Chondrocyte (in vitro differentiated cells): Measurements from ENCODE around the gene ZFAND2A. TPM values are rescaled to one million over a fixed set of nuclear protein-coding genes. Genes with fewer than 3 reads are reported as not detected.
A peak's percentile ranks its signal among the peaks of the same experiment; 100 is the strongest.

Experiments
- DNase-seq: peaks from one replicate; pipeline ENCODE4 v3.0.0; 2021; ENCODE audit warnings: mixed read lengths, low spot score
- H3K27ac Mint-ChIP-seq: one replicate; pipeline ENCODE4 v1.8.0; 2021; ENCODE audit warnings: mild to moderate bottlenecking, moderate library complexity, mixed read lengths; ENCODE audit not compliant: unreplicated experiment
- H3K27me3 Mint-ChIP-seq: 2 replicates; pipeline ENCODE4 v1.8.0; 2021; ENCODE audit warnings: low read depth, mixed read lengths
- H3K36me3 Mint-ChIP-seq: 2 replicates; pipeline ENCODE4 v1.8.0; 2021; ENCODE audit warnings: low read depth, mixed read lengths
- H3K4me1 Mint-ChIP-seq: 2 replicates; pipeline ENCODE4 v1.8.0; 2021; ENCODE audit warnings: low read depth, mild to moderate bottlenecking, mixed read lengths
- H3K4me3 Mint-ChIP-seq: one replicate; pipeline ENCODE4 v1.8.0; 2021; ENCODE audit warnings: mild to moderate bottlenecking, moderate library complexity, mixed read lengths; ENCODE audit not compliant: unreplicated experiment
- H3K9me3 Mint-ChIP-seq: 2 replicates; pipeline ENCODE4 v1.8.0; 2021; ENCODE audit warnings: low read depth, mixed read lengths
- CTCF ChIP-seq: fragments of 200-600 bp; sonication (generic); IDR thresholded peaks from 2 replicates; pipeline ENCODE4 v1.5.0; 2021; ENCODE audit warnings: antibody characterized with exemption, mild to moderate bottlenecking, moderate library complexity
- total RNA-seq: library from RNA; stranded (reverse); gene quantifications from 3 replicates; pipeline ENCODE4 v1.2.1, GENCODE V29; 2021

Gene ZFAND2A
- total RNA-seq, 1 donor from 2014 or later, result 16.2 TPM

DNA sequence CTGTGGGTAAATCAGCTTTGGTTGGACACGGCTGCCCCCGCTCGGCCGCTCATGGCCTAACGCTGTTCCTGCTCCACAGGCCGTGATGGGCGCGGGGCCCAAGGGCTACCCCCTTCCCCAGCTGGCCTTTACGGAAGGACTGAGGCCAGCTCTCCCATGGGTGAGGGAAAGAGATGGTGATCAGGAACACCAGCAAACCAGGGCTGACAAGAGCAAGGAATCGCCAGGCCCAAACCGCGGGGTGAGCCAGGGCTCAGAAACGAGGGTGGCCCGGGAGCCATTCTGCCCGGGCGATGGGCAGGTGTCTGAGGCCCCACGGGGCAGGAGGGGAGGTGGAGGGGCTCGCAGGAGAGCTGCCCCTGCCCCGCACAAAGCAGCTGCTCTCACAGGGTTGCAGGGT, 45.5 kb downstream of the ZFAND2A start:
- H3K27ac Mint-ChIP-seq, result no peak overlapping the region
- no peaks in the 10 kb centered on the region for H3K27me3 Mint-ChIP-seq
- peaks cover 14% of the 10 kb centered on the region for H3K4me1 Mint-ChIP-seq
- no peak overlapping the region for H3K4me3 Mint-ChIP-seq
- DNase-seq, result peak; percentile 75
- no peak for TF ChIP-seq CTCF
- no peaks in the 10 kb centered on the region for H3K9me3 Mint-ChIP-seq
- H3K36me3 Mint-ChIP-seq, result peaks cover 2% of the 10 kb centered on the region

GRCh38 chr7:1114088-1114487, 45.9 kb downstream of the ZFAND2A start:
- no peak overlapping the region for H3K27ac Mint-ChIP-seq

GRCh38 chr7:1113548-1113885, 46.5 kb downstream of the ZFAND2A start:
- H3K36me3 Mint-ChIP-seq, result peaks cover 2% of the 10 kb centered on the region
- peak; percentile 65 for DNase-seq
- no peaks in the 10 kb centered on the region for H3K27me3 Mint-ChIP-seq
- H3K4me1 Mint-ChIP-seq, result peaks cover 14% of the 10 kb centered on the region
- H3K4me3 Mint-ChIP-seq, result no peak overlapping the region
- peak overlapping the region; percentile 2 for H3K27ac Mint-ChIP-seq
- no peak for TF ChIP-seq CTCF
- no peaks in the 10 kb centered on the region for H3K9me3 Mint-ChIP-seq

More at GRCh38 chr7:1114088-1114487, 45.9 kb downstream of the ZFAND2A start:
- no peak overlapping the region for H3K4me3 Mint-ChIP-seq
- H3K27me3 Mint-ChIP-seq, result no peaks in the 10 kb centered on the region
- no peak for TF ChIP-seq CTCF
- no peaks in the 10 kb centered on the region for H3K9me3 Mint-ChIP-seq
- peaks cover 2% of the 10 kb centered on the region for H3K36me3 Mint-ChIP-seq
- no peak for DNase-seq
- H3K4me1 Mint-ChIP-seq, result peaks cover 14% of the 10 kb centered on the region

DNA sequence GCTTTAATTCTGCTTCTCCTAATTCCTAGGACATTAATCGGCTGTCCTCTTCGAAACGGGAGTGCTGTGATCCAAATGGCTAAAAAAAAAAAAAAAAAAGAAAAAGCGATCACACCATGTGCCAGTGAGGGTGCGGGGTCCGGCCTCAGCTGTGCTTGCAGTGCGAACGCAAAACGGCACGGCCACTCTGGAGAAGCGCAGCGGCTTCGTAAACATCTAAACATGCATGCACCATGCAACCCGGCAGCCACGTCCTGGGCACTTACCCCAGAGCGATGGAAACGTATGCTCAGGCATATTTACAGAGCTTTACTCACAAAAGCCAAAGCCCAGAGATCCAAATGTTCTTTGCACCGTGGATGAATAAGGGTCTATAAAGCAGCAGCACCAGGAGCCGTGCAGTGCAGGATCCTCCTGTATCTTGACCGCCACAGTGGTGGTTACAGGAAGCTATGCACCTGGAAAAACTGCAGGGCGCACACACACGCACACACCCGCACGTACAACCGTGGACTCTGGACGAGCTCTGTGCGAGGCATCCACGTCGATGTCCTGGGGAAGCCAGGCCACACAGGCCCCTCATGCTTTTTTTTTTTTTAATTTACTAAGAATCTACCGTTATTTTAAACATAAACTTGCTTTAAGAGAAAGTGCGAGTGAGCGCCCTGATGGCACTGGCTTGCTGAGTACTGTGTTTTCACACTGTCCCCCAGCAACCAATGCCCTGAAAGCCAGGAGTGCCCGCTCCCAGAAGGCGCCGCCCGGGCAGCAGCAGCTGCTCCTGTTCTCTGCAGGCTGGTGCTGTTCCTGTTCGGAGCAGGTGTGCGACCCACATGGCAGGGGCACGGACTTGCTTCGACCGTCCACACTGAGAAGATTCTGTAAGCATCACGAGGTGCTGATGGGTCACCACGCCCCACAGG, 47.1 kb downstream of the ZFAND2A start:
- peak; percentile 63 for DNase-seq
- H3K36me3 Mint-ChIP-seq, result peaks cover 2% of the 10 kb centered on the region
- no peak overlapping the region for H3K4me3 Mint-ChIP-seq
- H3K4me1 Mint-ChIP-seq, result peaks cover 14% of the 10 kb centered on the region
- H3K9me3 Mint-ChIP-seq, result no peaks in the 10 kb centered on the region
- H3K27ac Mint-ChIP-seq, result peak overlapping the region; percentile 2
- no peak for TF ChIP-seq CTCF
- no peaks in the 10 kb centered on the region for H3K27me3 Mint-ChIP-seq

- Mint-ChIP-seq H3K36me3 (no peaks in the 10 kb centered on the region), H3K27ac (peak overlapping the region; percentile 76), H3K9me3 (no peaks in the 10 kb centered on the region), H3K4me3 (no peak overlapping the region), H3K4me1 (peaks cover 14% of the 10 kb centered on the region), H3K27me3 (no peaks in the 10 kb centered on the region)
- no peak for TF ChIP-seq CTCF
- DNase-seq, result peak; percentile 84
These were observed 47.9 kb downstream of the ZFAND2A start for GRCh38 chr7:1112109-1112508.
